Measurements from ENCODE around the gene ZNF529. TPM values are rescaled to one million over a fixed set of nuclear protein-coding genes. Genes with fewer than 3 reads are reported as not detected.

ZNF529 gene
- total and polyA plus RNA-seq, 3 experiments from 2014 or later, result 8.6 to 16.4 (median 15.6) TPM

DNA sequence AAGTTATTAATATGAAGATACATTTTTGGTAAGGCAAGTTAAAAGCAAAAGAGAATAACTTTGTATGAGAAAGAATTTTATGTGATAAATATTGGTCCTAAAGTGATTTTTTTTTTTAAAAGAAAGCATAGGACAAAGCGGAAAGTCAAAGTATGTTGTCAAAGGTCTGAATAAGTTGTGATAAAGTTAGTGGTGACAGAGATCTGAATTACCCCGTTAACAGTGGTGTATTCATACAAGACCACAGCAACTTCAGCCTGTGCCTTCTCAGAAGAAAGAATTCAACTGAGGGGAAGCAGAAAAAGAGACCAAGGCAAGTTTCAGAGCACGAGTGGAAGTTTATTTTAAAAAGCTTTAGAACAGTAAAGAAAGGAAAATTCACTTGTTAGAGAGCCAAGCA, 64.8 kb downstream of the ZNF529 start:
- POLR2A ChIA-PET, result no interaction called here
- H3K9me3 Mint-ChIP-seq, result peaks cover 23 to 85% (median 78%) of the 10 kb centered on the region in 5 donors

DNA sequence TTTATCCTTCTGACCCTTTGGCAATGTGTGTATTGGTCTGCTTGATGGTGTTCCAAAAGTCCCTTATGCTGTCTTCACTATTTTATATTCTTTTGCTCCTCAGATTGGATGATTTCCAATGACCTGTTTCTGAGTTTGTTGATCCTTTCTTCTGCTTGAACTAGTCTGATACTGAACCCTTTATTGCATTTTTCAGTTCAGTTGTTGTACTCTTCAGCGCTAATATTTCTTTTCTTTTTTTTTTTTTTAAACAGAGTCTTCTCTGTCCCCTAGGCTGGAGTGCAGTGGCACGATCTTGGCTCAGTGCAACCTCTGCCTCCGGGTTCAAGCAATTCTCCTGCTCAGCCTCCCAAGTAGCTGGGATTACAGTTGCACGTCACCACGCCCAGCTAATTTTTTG, 71.1 kb downstream of the ZNF529 start:
- no peak for DNase-seq
- H3K4me1 ChIP-seq (ENCODE audit: insufficient read depth, low read length), result no peaks in the 10 kb centered on the region
- H3K4me3 ChIP-seq (ENCODE audit: low read length), result no peak overlapping the region
- H3K27ac Mint-ChIP-seq, result no peak overlapping the region
- H3K36me3 Mint-ChIP-seq, result peaks cover 4 to 34% (median 10%) of the 10 kb centered on the region in 3 donors
- no peak overlapping the region for H3K4me3 Mint-ChIP-seq
- H3K36me3 ChIP-seq (ENCODE audit: insufficient read depth, low read length), result no peaks in the 10 kb centered on the region
- H3K27me3 ChIP-seq (ENCODE audit: insufficient read depth, low read length, poor library complexity, severe bottlenecking), result no peaks in the 10 kb centered on the region
- POLR2A ChIA-PET, result no interaction called here
- no peak overlapping the region for H3K27ac ChIP-seq (ENCODE audit: low read depth, low read length)
- CTCF ChIA-PET, result no interaction called here
- no peaks in the 10 kb centered on the region for H3K4me1 Mint-ChIP-seq
- peaks cover 16 to 70% (median 62%) of the 10 kb centered on the region in 5 donors for H3K9me3 Mint-ChIP-seq
- H3K27me3 Mint-ChIP-seq, result peaks cover 0 to 1% of the 10 kb centered on the region in 2 donors
- H3K9me3 ChIP-seq (ENCODE audit: low read length), result peaks cover 9% of the 10 kb centered on the region

More for the DNA sequence above, 64.8 kb downstream of the ZNF529 start:
- peaks cover under 1 to 31% (median 23%) of the 10 kb centered on the region in 3 donors for H3K36me3 Mint-ChIP-seq
- Histone ChIP-seq H3K27me3 (ENCODE audit: insufficient read depth, low read length, poor library complexity, severe bottlenecking) (no peaks in the 10 kb centered on the region), H3K4me3 (ENCODE audit: low read length) (no peak overlapping the region), H3K9me3 (ENCODE audit: low read length) (peaks cover 28% of the 10 kb centered on the region), H3K27ac (ENCODE audit: low read depth, low read length) (no peak overlapping the region), H3K4me1 (ENCODE audit: insufficient read depth, low read length) (no peaks in the 10 kb centered on the region), H3K36me3 (ENCODE audit: insufficient read depth, low read length) (no peaks in the 10 kb centered on the region)
- DNase-seq, result no peak
- no peaks in the 10 kb centered on the region for H3K4me1 Mint-ChIP-seq
- CTCF ChIA-PET, result no interaction called here
- no peak overlapping the region for H3K4me3 Mint-ChIP-seq
- H3K27me3 Mint-ChIP-seq, result no peaks in the 10 kb centered on the region
- H3K27ac Mint-ChIP-seq, result peak overlapping the region in 1 of 8 donors; percentile 32

DNA sequence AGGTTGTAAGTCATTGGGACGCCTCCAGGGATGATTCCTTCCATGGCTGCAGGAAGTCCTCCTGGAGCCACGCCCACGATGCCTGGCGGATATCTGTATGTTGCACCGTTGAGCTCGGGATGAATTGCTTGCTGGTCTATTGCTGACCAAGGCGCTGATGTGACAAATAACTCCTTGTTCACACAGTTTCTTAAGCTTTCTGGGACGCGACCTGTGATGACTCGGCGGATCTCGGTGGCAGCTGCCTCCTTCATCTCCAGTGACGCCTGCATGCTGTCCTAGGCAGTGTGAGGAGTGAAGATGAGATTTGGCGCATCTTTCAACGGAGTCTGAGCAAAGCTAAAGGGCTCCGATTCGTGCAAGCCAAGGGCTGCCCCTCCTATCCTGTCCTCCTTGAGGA, 76.1 kb downstream of the ZNF529 start:
- no peak overlapping the region for H3K27ac ChIP-seq (ENCODE audit: low read depth, low read length)
- peaks cover 4 to 24% (median 5%) of the 10 kb centered on the region in 3 donors for H3K36me3 Mint-ChIP-seq
- ChIA-PET POLR2A (no interaction called here), CTCF (interaction anchor here (1.2 kb wide), 1 partner anchor 13 kb away, joined by 3 read pairs; no protein-coding TSS in a partner anchor)
- DNase-seq, result no peak
- no peaks in the 10 kb centered on the region for H3K27me3 ChIP-seq (ENCODE audit: insufficient read depth, low read length, poor library complexity, severe bottlenecking)
- no peaks in the 10 kb centered on the region for H3K4me1 ChIP-seq (ENCODE audit: insufficient read depth, low read length)
- H3K9me3 Mint-ChIP-seq, result peaks cover 8 to 49% (median 37%) of the 10 kb centered on the region in 5 donors
- H3K36me3 ChIP-seq (ENCODE audit: insufficient read depth, low read length), result no peaks in the 10 kb centered on the region
- H3K4me1 Mint-ChIP-seq, result no peaks in the 10 kb centered on the region
- H3K27ac Mint-ChIP-seq, result no peak overlapping the region
- H3K4me3 Mint-ChIP-seq, result peak overlapping the region in 1 of 7 donors; percentile 20
- peaks cover 0 to 2% of the 10 kb centered on the region in 2 donors for H3K27me3 Mint-ChIP-seq
- H3K9me3 ChIP-seq (ENCODE audit: low read length), result no peaks in the 10 kb centered on the region
- H3K4me3 ChIP-seq (ENCODE audit: low read length), result no peak overlapping the region

Other genes starting within 250 kb of the ZNF529 start
- gene ZFP14, start 194.1 kb downstream of the ZNF529 start, total RNA-seq, result 1 to 10 TPM; 2.1 to 3.9 TPM
- gene ZFP14, start 194.1 kb downstream of the ZNF529 start, polyA plus RNA-seq, result 4.5 TPM
- 1 to 10 TPM; 4.9 to 6.2 TPM for gene ZFP82, start 154.6 kb downstream of the ZNF529 start, total RNA-seq
- 12.8 TPM for gene ZFP82, start 154.6 kb downstream of the ZNF529 start, polyA plus RNA-seq
- 1 to 10 TPM; 8.2 to 9.0 TPM for gene ZNF566, start 83.7 kb downstream of the ZNF529 start, total RNA-seq
- gene ZNF566, start 83.7 kb downstream of the ZNF529 start, polyA plus RNA-seq, result 12.9 TPM
- gene ZNF260, start 45.0 kb downstream of the ZNF529 start, total RNA-seq, result 10 to 100 TPM in 1 of 2 experiments, 1 to 10 TPM in 1; 6.9 to 10.3 TPM
- 7.1 TPM for gene ZNF260, start 45.0 kb downstream of the ZNF529 start, polyA plus RNA-seq
- gene ZNF382, start 32.0 kb upstream of the ZNF529 start, total RNA-seq, result 10 to 100 TPM in 1 of 2 experiments, 1 to 10 TPM in 1; 10.0 to 10.3 TPM
- 7.7 TPM for gene ZNF382, start 32.0 kb upstream of the ZNF529 start, polyA plus RNA-seq
- 1 to 10 TPM; 6.9 to 8.1 TPM for gene ZNF461, start 93.5 kb upstream of the ZNF529 start, total RNA-seq
- gene ZNF461, start 93.5 kb upstream of the ZNF529 start, polyA plus RNA-seq, result 4.9 TPM
- gene ZNF567, start 114.3 kb upstream of the ZNF529 start, total RNA-seq, result 1 to 10 TPM; 7.2 to 9.4 TPM
- gene ZNF567, start 114.3 kb upstream of the ZNF529 start, polyA plus RNA-seq, result 14.7 TPM
- gene ZNF850, start 199.5 kb upstream of the ZNF529 start, total RNA-seq, result 1 to 10 TPM; 6.1 to 6.9 TPM
- 0.76 TPM for gene ZNF850, start 199.5 kb upstream of the ZNF529 start, polyA plus RNA-seq